HepG2 (cell line): ENCODE results near the gene CDH13. TPM values are rescaled to one million over a fixed set of nuclear protein-coding genes. Genes with fewer than 3 reads are reported as not detected.

Experiments used
- ATAC-seq: fragments of 200-7000 bp; cut with Tn5 transposase; 3 replicates; pipeline ENCODE4 v1.9.1; 2020; ENCODE audit warnings: mild to moderate bottlenecking, moderate library complexity
- BruUV-seq: library from RNA; stranded (reverse); fragments of 400-500 nt; replicated peaks from 2 replicates; lab custom pipeline; 2021; lab: Mats Ljungman, UMichigan
- CTCF ChIA-PET: fragments of 300-600 bp; formaldehyde crosslinking; extraction: SDS; loops from one replicate; lab custom pipeline; 2021; ENCODE audit warnings: low total read pairs, inconsistent platforms, low intra/inter-chr PET ratio; lab: Yijun Ruan, JAX
- POLR2A ChIA-PET: fragments of 350-600 bp; sonication (Branson Sonifier 250); formaldehyde crosslinking; loops from one replicate; lab custom pipeline; 2020; ENCODE audit warnings: antibody characterized with exemption, inconsistent platforms; lab: Yijun Ruan, JAX
- DNase-seq: peaks from one replicate; pipeline ENCODE4 v3.0.0-alpha.2; 2015; ENCODE audit warnings: low spot score
- FAIRE-seq: peaks from 3 replicates; lab custom pipeline; 2011; peaks lifted over from hg19 to GRCh38; lab: Jason Lieb, UNC
- H2AFZ ChIP-seq: one replicate; pipeline ENCODE4 v1.6.1; 2011; ENCODE audit warnings: low read length, inconsistent platforms
- H3K27ac ChIP-seq: fragments of 300-600 bp; 3 replicates; pipeline ENCODE4 v1.8.0; 2011; ENCODE audit warnings: mixed run types, mild to moderate bottlenecking, mixed read lengths, low read length, inconsistent platforms; ENCODE audit not compliant: insufficient read depth; ENCODE audit errors: extremely low read length
- H3K27me3 ChIP-seq, 2 experiments: fragments of 200-600 bp in 1 of 2; 2 replicates in 1 of 2; 3 replicates in 1 of 2; pipeline versions ENCODE4 v1.6.0 to v1.8.0; 2011; ENCODE audit warnings: low read length in 2 of 2, mild to moderate bottlenecking in 2 of 2, moderate library complexity in 2 of 2, inconsistent platforms in 1 of 2; ENCODE audit not compliant: insufficient read depth in 2 of 2, control insufficient read depth in 1 of 2
- H3K36me3 ChIP-seq, 2 experiments: fragments of 200-600 bp in 1 of 2; replicated peaks in 1 of 2; 2 replicates in 1 of 2; 3 replicates in 1 of 2; pipeline versions ENCODE4 v1.5.1 to v1.8.0; 2011; ENCODE audit warnings: low read length in 2 of 2, inconsistent platforms in 1 of 2; ENCODE audit not compliant: insufficient read depth in 2 of 2, control insufficient read depth in 1 of 2
- H3K4me1 ChIP-seq: 2 replicates; pipeline ENCODE4 v1.5.1; 2012; ENCODE audit warnings: low read length, inconsistent platforms; ENCODE audit not compliant: insufficient read depth
- H3K4me2 ChIP-seq: 2 replicates; pipeline ENCODE4 v1.6.0; 2011; ENCODE audit warnings: low read depth, low read length, inconsistent platforms
- H3K4me3 ChIP-seq, 3 experiments: fragments of 200-600 bp in 1 of 3; sonication (generic), shearing (Covaris generic) in 1 of 3; replicated peaks in 1 of 3; 2 replicates each; pipeline ENCODE4 v1.5.1; 2011 to 2016; ENCODE audit warnings: low read length in 3 of 3, inconsistent platforms in 2 of 3, low read depth in 2 of 3, mild to moderate bottlenecking in 2 of 3, control low read depth in 1 of 3, mixed read lengths in 1 of 3; ENCODE audit not compliant: insufficient read depth in 1 of 3
- H3K79me2 ChIP-seq: one replicate; pipeline ENCODE4 v1.6.1; 2011; ENCODE audit warnings: low read length, inconsistent platforms; ENCODE audit not compliant: insufficient read depth
- H3K9ac ChIP-seq: 2 replicates; pipeline ENCODE4 v1.6.0; 2011; ENCODE audit warnings: mild to moderate bottlenecking, low read depth, low read length, inconsistent platforms; ENCODE audit not compliant: insufficient read depth
- H3K9me3 ChIP-seq: 2 replicates; pipeline ENCODE4 v1.5.1; 2012; ENCODE audit warnings: mild to moderate bottlenecking, low read length
- H4K20me1 ChIP-seq: 2 replicates; pipeline ENCODE4 v1.6.0; 2011; ENCODE audit warnings: inconsistent platforms, mild to moderate bottlenecking, low read length, moderate library complexity; ENCODE audit not compliant: insufficient read depth
- ATF6 ChIP-seq: sonication (generic); formaldehyde crosslinking; conservative IDR thresholded peaks from 2 replicates; pipeline ENCODE4 v1.4.0; 2020; ENCODE audit warnings: missing genetic modification reagents
- ATM ChIP-seq: fragments of 450-650 bp; IDR thresholded peaks from 2 replicates; pipeline ENCODE4 v1.7.1; 2017; ENCODE audit warnings: mild to moderate bottlenecking, borderline replicate concordance
- HNF4A ChIP-seq: sonication (generic); formaldehyde crosslinking; IDR thresholded peaks from 2 replicates; pipeline ENCODE4 v1.4.0; 2020; ENCODE audit warnings: missing genetic modification reagents
- HNRNPUL1 ChIP-seq: fragments of 200-400 bp; formaldehyde crosslinking; IDR thresholded peaks from 2 replicates; pipeline ENCODE4 v1.6.1; 2017; ENCODE audit warnings: low read depth, mild to moderate bottlenecking, low read length, moderate library complexity
- HOXA3 ChIP-seq: sonication (generic); formaldehyde crosslinking; IDR thresholded peaks from 2 replicates; pipeline ENCODE4 v1.5.0; 2020; ENCODE audit warnings: missing genetic modification reagents
- IKZF1 ChIP-seq: fragments of 450-650 bp; IDR thresholded peaks from 2 replicates; pipeline ENCODE4 v1.7.1; 2016
- SNAPC4 ChIP-seq: sonication (generic); formaldehyde crosslinking; IDR thresholded peaks from 2 replicates; pipeline ENCODE4 v1.4.0; 2020; ENCODE audit warnings: mild to moderate bottlenecking, missing genetic modification reagents
- THAP7 ChIP-seq: sonication (generic); formaldehyde crosslinking; IDR thresholded peaks from 2 replicates; pipeline ENCODE4 v1.8.1; 2023; ENCODE audit warnings: mild to moderate bottlenecking, missing genetic modification reagents
- ZNF367 ChIP-seq: sonication (generic); formaldehyde crosslinking; IDR thresholded peaks from 2 replicates; pipeline ENCODE4 v1.4.0; 2020; ENCODE audit warnings: missing genetic modification reagents, borderline replicate concordance
- ZNF430 ChIP-seq: sonication (generic); formaldehyde crosslinking; IDR thresholded peaks from 2 replicates; pipeline ENCODE4 v1.9.0; 2021; ENCODE audit warnings: mild to moderate bottlenecking, missing genetic modification reagents
- ZNF780A ChIP-seq: sonication (generic); formaldehyde crosslinking; IDR thresholded peaks from 2 replicates; pipeline ENCODE4 v1.8.0; 2022; ENCODE audit warnings: mild to moderate bottlenecking, missing genetic modification reagents, moderate library complexity
- WGBS: methylation state at CpG from one replicate; pipeline ENCODE4 v1.1.6; 2017; ENCODE audit warnings: low lambda C conversion rate; 5-methylcytosine and 5-hydroxymethylcytosine counted together
- in situ Hi-C: cut with HindIII; loops from 2 replicates; pipeline ENCODE4 v1.10.0; 2017; ENCODE audit warnings: low pct_unique_long_range_greater_than_20kb; ENCODE audit not compliant: extremely low pct_ligation_motif_present
- intact Hi-C: fragments of 100-400 bp; cut with micrococcal nuclease; formaldehyde crosslinking; loops from one replicate; pipeline ENCODE4 v1.10.0; 2022; ENCODE audit not compliant: unreplicated experiment
- polyA plus RNA-seq, 8 experiments: library from polyadenylated mRNA; depleted of rRNA in 3 of 8; stranded (reverse) in 7 of 8; unstranded in 1 of 8; fragments of >200 nt; fragmentation: Illumina TruSeq in 4 of 8; extraction: Trizol in 4 of 8; gene quantifications; 2 replicates each; pipeline versions ENCODE4 v1.2.1 to v1.2.3, GENCODE V29; 2011 to 2016; ENCODE audit warnings: low read depth in 4 of 8, missing spikeins in 1 of 8, mixed read lengths in 1 of 8; ENCODE audit not compliant: insufficient read depth in 1 of 8
- total RNA-seq, 5 experiments: library from RNA; depleted of rRNA; stranded (reverse); fragments of >200 nt; fragmentation: Illumina TruSeq; extraction: Trizol; gene quantifications; 2 replicates each; pipeline ENCODE4 v1.2.3, GENCODE V29; 2016; ENCODE audit warnings: low read depth in 1 of 5

Gene CDH13
- total and polyA plus RNA-seq, 2 of the 13 experiments (the other 11 are each of a cell fraction or from before 2014, with no cell fraction given): not detected

GRCh38 chr16:82824408-82824807 lies 197.6 kb downstream of the CDH13 start:
- Histone ChIP-seq H3K9ac (no peak overlapping the region), H3K36me3 (no peaks in the 10 kb centered on the region), H3K27me3 (no peaks in the 10 kb centered on the region), H3K4me1 (no peaks in the 10 kb centered on the region), H4K20me1 (no peaks in the 10 kb centered on the region), H2AFZ (no peak overlapping the region), H3K27ac (no peak overlapping the region), H3K79me2 (no peaks in the 10 kb centered on the region), H3K4me3 (no peak overlapping the region), H3K9me3 (peaks cover 22% of the 10 kb centered on the region), H3K4me2 (no peak overlapping the region)
- intact Hi-C loops (no loop called here), in situ Hi-C loops (no loop called here)
- TF ChIP-seq ATM: no peak
- TF ChIP-seq HOXA3 (CRISPR knock-in tag): no peak
- POLR2A ChIA-PET: no interaction called here
- DNase-seq (no peak), FAIRE-seq (no peak), ATAC-seq (no peak)
- BruUV-seq: no TSS peak
- CTCF ChIA-PET: no interaction called here
- WGBS: 16% methylated on average over 5 of the region's 5 CpGs

- no peak for FAIRE-seq
- ATAC-seq: no peak
- ChIA-PET POLR2A (no interaction called here), CTCF (no interaction called here)
- no TSS peak for BruUV-seq
- H3K9ac ChIP-seq: no peak overlapping the region
- no peak overlapping the region for H2AFZ ChIP-seq
- no peaks in the 10 kb centered on the region for H3K4me1 ChIP-seq
- no peaks in the 10 kb centered on the region for H3K27me3 ChIP-seq
- H3K79me2 ChIP-seq: no peaks in the 10 kb centered on the region
- intact Hi-C loops: no loop called here
- H3K4me2 ChIP-seq: no peak overlapping the region
- no peaks in the 10 kb centered on the region for H3K36me3 ChIP-seq
- in situ Hi-C loops: no loop called here
- H3K27ac ChIP-seq: no peak overlapping the region
- H3K9me3 ChIP-seq: peaks cover 8% of the 10 kb centered on the region
- H4K20me1 ChIP-seq: no peaks in the 10 kb centered on the region
- 6% methylated on average over 6 of the region's 6 CpGs for WGBS
- no peak overlapping the region for H3K4me3 ChIP-seq
- DNase-seq: no peak
- TF ChIP-seq IKZF1: no peak
- no peak for TF ChIP-seq ZNF780A (CRISPR knock-in tag)
- no peak for TF ChIP-seq HNRNPUL1
- TF ChIP-seq ZNF367: no peak
- no peak for TF ChIP-seq THAP7 (CRISPR knock-in tag)
- no peak for TF ChIP-seq SNAPC4 (CRISPR knock-in tag)
- no peak for TF ChIP-seq ZNF430 (CRISPR knock-in tag)
- TF ChIP-seq ATF6: no peak
- TF ChIP-seq HNF4A: no peak
These were observed 202.5 kb downstream of the CDH13 start for GRCh38 chr16:82829301-82829700.
